Colonic mucosa (tissue), 4 donors: ENCODE results near the gene MMP13. TPM values are rescaled to one million over a fixed set of nuclear protein-coding genes. Genes with fewer than 3 reads are reported as not detected.

ENCODE experiments used
- DNase-seq: peaks from one replicate; pipeline ENCODE4 v3.0.0-alpha.2; 2020
- H3K27ac ChIP-seq: fragments of 200-600 bp; one replicate; pipeline ENCODE4 v1.8.0; 2021
- H3K27me3 ChIP-seq: fragments of 200-600 bp; one replicate; pipeline ENCODE4 v1.8.0; 2021
- H3K36me3 ChIP-seq: fragments of 200-600 bp; one replicate; pipeline ENCODE4 v1.8.0; 2021
- H3K4me1 ChIP-seq: fragments of 200-600 bp; one replicate; pipeline ENCODE4 v1.8.0; 2021; ENCODE audit warnings: mild to moderate bottlenecking
- H3K4me3 ChIP-seq: fragments of 200-600 bp; one replicate; pipeline ENCODE4 v1.8.0; 2021
- H3K9ac ChIP-seq, 2 donors: one replicate each; pipeline ENCODE4 v1.7.0; 2013; ENCODE audit warnings: control low read depth in 2 of 2, low read depth in 2 of 2, low read length in 2 of 2
- H3K9me3 ChIP-seq: fragments of 200-600 bp; one replicate; pipeline ENCODE4 v1.8.0; 2021
- intact Hi-C: fragments of 100-400 bp; cut with DNase I; formaldehyde crosslinking; loops from one replicate; pipeline ENCODE4 v1.14.1; 2022
- total RNA-seq, 2 donors: library from RNA; stranded (reverse); fragmentation: NEBNext Ultra II Directional in 1 of 2; extraction: Animal tissue kit (Norgen Biotek cat#: 25700) in 1 of 2; gene quantifications; one replicate each; pipeline ENCODE4 v1.2.1, GENCODE V29; 2021
- TF ChIP-seq, protein P1 (sequence below): fragments of 200-600 bp; IDR thresholded peaks from one replicate; pipeline ENCODE4 v1.8.0; 2022; ENCODE audit warnings: antibody characterized with exemption, mild to moderate bottlenecking
- donor health status: healthy.
- donor health status: DM: no; HTN: no; CAD: no.
- donor health status: DM: no; HTN: no; CAD: no.

Gene MMP13
- total RNA-seq, 2 donors from 2014 or later = not detected

DNA sequence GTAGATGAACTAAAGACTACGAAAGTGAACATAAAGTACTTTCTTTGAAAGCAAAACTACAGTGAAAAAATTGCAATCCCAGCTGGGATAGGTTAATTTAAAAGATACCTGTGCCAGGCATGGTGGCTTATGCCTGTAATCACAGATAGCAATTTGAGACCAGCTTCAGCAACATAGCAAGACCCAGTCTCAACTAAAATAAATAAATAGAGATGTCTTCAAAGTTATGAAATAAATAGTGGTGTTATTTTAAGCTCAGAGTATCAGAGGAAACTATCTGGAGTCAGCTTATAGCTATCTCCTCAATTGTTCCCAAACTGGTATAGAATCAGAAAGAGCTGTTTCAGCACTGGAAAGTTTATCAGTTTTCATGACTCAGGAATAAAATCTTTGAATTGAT is 17.3 kb upstream of the MMP13 start:
- Histone ChIP-seq H3K9me3 (no peaks in the 10 kb centered on the region), H3K36me3 (no peaks in the 10 kb centered on the region), H3K27ac (no peak overlapping the region), H3K9ac (no peak overlapping the region), H3K4me1 (no peaks in the 10 kb centered on the region), H3K4me3 (no peak overlapping the region), H3K27me3 (no peaks in the 10 kb centered on the region)
- TF ChIP-seq, protein P1, sequence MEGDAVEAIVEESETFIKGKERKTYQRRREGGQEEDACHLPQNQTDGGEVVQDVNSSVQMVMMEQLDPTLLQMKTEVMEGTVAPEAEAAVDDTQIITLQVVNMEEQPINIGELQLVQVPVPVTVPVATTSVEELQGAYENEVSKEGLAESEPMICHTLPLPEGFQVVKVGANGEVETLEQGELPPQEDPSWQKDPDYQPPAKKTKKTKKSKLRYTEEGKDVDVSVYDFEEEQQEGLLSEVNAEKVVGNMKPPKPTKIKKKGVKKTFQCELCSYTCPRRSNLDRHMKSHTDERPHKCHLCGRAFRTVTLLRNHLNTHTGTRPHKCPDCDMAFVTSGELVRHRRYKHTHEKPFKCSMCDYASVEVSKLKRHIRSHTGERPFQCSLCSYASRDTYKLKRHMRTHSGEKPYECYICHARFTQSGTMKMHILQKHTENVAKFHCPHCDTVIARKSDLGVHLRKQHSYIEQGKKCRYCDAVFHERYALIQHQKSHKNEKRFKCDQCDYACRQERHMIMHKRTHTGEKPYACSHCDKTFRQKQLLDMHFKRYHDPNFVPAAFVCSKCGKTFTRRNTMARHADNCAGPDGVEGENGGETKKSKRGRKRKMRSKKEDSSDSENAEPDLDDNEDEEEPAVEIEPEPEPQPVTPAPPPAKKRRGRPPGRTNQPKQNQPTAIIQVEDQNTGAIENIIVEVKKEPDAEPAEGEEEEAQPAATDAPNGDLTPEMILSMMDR = no peak
- intact Hi-C loops = no loop called here
- no peak for DNase-seq

GRCh38 chr11:102971766-102972165 is 16.2 kb upstream of the MMP13 start:
- Histone ChIP-seq H3K4me3 (no peak overlapping the region), H3K27me3 (no peaks in the 10 kb centered on the region), H3K4me1 (no peaks in the 10 kb centered on the region), H3K36me3 (no peaks in the 10 kb centered on the region), H3K27ac (no peak overlapping the region), H3K9me3 (no peaks in the 10 kb centered on the region), H3K9ac (no peak overlapping the region)
- TF ChIP-seq, protein P1 = no peak
- DNase-seq = no peak
- intact Hi-C loops = no loop called here

GRCh38 chr11:102967497-102967896 is 12.0 kb upstream of the MMP13 start:
- intact Hi-C loops = no loop called here
- Histone ChIP-seq H3K4me3 (no peak overlapping the region), H3K4me1 (no peaks in the 10 kb centered on the region), H3K36me3 (no peaks in the 10 kb centered on the region), H3K9ac (no peak overlapping the region), H3K27ac (no peak overlapping the region), H3K9me3 (no peaks in the 10 kb centered on the region), H3K27me3 (no peaks in the 10 kb centered on the region)
- TF ChIP-seq, protein P1 = no peak
- DNase-seq = no peak

DNA sequence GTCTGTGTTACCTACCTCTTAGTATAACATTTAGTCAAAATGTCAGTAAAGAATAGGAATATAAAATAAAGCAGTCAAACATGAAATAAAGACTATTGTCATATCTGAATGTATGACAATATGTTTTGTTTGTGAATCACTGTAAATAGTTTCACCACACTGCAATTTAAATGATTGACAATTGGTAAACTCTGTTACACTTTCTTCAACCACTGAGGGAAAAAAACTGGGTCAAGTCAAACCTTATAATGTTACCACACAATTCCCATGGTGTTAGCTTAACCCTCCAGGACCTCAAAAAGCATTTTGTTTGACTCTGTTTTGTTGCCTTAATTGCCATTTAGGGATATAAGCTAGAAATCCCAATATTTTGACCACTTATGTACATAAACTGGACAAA is 10.5 kb upstream of the MMP13 start:
- H3K4me1 ChIP-seq = no peaks in the 10 kb centered on the region

DNA sequence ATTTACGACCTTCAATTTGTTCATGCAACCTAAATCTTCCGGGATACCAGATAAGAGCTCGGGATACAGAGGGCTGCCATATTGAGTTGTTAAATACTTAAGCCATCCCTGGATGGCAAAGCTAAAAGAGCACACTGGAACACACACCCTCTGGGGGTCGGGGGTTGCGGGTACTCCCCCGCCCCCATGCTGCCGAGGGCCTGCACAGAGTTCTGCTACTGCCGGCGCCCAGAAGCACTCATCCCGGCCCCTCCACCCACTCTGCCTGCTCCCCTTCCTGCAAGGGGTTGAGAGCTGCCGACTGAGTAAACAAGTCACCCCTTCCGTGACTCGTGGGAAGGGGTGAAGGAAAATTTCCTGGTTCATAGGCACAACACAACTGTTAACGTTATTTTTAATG is 9.3 kb upstream of the MMP13 start:
- no peak for DNase-seq
- TF ChIP-seq, protein P1 = no peak
- intact Hi-C loops = no loop called here
- H3K27ac ChIP-seq = no peak overlapping the region
- no peak overlapping the region for H3K9ac ChIP-seq
- no peak overlapping the region for H3K4me3 ChIP-seq
- no peaks in the 10 kb centered on the region for H3K9me3 ChIP-seq
- no peaks in the 10 kb centered on the region for H3K4me1 ChIP-seq
- no peaks in the 10 kb centered on the region for H3K27me3 ChIP-seq
- H3K36me3 ChIP-seq = no peaks in the 10 kb centered on the region

More for the DNA sequence above, 10.5 kb upstream of the MMP13 start:
- intact Hi-C loops = no loop called here
- Histone ChIP-seq H3K27me3 (no peaks in the 10 kb centered on the region), H3K36me3 (no peaks in the 10 kb centered on the region), H3K27ac (no peak overlapping the region), H3K4me3 (no peak overlapping the region), H3K9ac (no peak overlapping the region), H3K9me3 (no peaks in the 10 kb centered on the region)
- no peak for DNase-seq
- TF ChIP-seq, protein P1 = no peak

DNA sequence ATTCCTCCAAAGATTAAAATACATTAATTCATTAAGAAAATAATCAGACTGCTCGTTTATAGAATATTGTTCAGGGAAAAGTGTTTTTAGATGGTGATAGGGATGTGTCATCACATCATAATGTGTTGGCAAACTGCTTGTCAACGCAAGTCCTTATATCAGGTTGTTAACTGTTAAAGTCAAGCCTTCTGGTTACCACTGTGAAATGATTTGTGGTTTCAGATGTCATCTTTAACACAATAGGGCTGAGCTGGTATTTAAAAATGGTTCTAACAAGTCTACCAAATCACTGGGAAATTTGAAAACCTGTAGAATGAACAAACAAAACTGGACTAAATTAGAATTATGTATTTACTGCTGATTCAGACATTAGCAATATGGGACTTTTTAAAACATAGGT is 2.4 kb upstream of the MMP13 start:
- H3K9me3 ChIP-seq = no peaks in the 10 kb centered on the region
- no peaks in the 10 kb centered on the region for H3K27me3 ChIP-seq
- intact Hi-C loops = no loop called here
- no peaks in the 10 kb centered on the region for H3K36me3 ChIP-seq
- TF ChIP-seq, protein P1 = no peak
- DNase-seq = no peak
- no peak overlapping the region for H3K9ac ChIP-seq
- no peak overlapping the region for H3K27ac ChIP-seq
- H3K4me1 ChIP-seq = no peaks in the 10 kb centered on the region
- no peak overlapping the region for H3K4me3 ChIP-seq
